Upper lobe of right lung (tissue), 1 donor: Measurements from ENCODE around the gene LGR6. TPM values are rescaled to one million over a fixed set of nuclear protein-coding genes. Genes with fewer than 3 reads are reported as not detected.
"Not testable (repeated sequence)": the region's sequence is repeated elsewhere in the genome, so short reads cannot be mapped to it uniquely, and the experiment has no call there.

Experiments
- ATAC-seq: fragments of 200-7000 bp; cut with Tn5 transposase; one replicate; pipeline ENCODE4 v1.9.1; 2020; ENCODE audit warnings: mild to moderate bottlenecking, moderate library complexity
- DNase-seq: peaks from one replicate; pipeline ENCODE4 v3.0.0-alpha.2; 2020
- H3K27ac ChIP-seq: fragments of 200-600 bp; one replicate; pipeline ENCODE4 v1.8.0; 2022
- H3K27me3 ChIP-seq: fragments of 200-600 bp; one replicate; pipeline ENCODE4 v1.8.0; 2022; ENCODE audit warnings: mild to moderate bottlenecking
- H3K36me3 ChIP-seq: fragments of 200-600 bp; one replicate; pipeline ENCODE4 v1.8.0; 2022
- H3K4me1 ChIP-seq: fragments of 200-600 bp; one replicate; pipeline ENCODE4 v1.8.0; 2022
- H3K4me3 ChIP-seq: fragments of 200-600 bp; one replicate; pipeline ENCODE4 v1.8.0; 2022; ENCODE audit warnings: mild to moderate bottlenecking
- H3K9me3 ChIP-seq: fragments of 200-600 bp; one replicate; pipeline ENCODE4 v1.8.0; 2022
- intact Hi-C: fragments of 100-400 bp; cut with DNase I; formaldehyde crosslinking; loops from one replicate; pipeline ENCODE4 v1.11.0; 2022
- total RNA-seq: library from RNA; stranded (reverse); fragmentation: NEBNext Ultra II Directional; extraction: Animal tissue kit (Norgen Biotek cat#: 25700); gene quantifications from one replicate; pipeline ENCODE4 v1.2.1, GENCODE V29; 2021
- TF ChIP-seq, protein P1 (sequence below): fragments of 200-600 bp; IDR thresholded peaks from one replicate; pipeline ENCODE4 v1.8.0; 2022; ENCODE audit warnings: antibody characterized with exemption
- donor health status: DM: no; HTN: yes; CAD: no; lungs with severe emphysema.

Gene LGR6
- total RNA-seq, 1 donor from 2014 or later = 1.8 TPM

DNA sequence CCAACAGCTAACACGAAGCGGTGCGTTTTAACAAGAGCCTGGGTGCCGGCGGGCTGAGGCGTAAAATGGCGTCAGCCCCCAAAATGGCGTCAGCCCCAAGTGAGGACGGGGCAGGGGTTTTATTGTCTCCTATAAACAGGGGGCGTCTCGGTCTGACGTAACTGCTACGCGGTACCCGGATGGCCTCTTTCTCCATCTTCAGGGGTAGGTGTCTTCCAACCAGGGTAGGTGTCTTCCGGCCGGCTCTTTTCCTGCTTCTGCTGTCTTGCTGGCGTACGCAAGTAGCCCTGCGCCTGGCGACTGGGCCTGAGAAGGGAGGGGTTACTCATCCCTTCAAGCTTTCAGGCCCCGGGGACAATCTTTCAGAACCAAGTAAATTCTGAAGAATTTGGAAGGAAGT, 45.3 kb downstream of the LGR6 start:
- TF ChIP-seq, protein P1, sequence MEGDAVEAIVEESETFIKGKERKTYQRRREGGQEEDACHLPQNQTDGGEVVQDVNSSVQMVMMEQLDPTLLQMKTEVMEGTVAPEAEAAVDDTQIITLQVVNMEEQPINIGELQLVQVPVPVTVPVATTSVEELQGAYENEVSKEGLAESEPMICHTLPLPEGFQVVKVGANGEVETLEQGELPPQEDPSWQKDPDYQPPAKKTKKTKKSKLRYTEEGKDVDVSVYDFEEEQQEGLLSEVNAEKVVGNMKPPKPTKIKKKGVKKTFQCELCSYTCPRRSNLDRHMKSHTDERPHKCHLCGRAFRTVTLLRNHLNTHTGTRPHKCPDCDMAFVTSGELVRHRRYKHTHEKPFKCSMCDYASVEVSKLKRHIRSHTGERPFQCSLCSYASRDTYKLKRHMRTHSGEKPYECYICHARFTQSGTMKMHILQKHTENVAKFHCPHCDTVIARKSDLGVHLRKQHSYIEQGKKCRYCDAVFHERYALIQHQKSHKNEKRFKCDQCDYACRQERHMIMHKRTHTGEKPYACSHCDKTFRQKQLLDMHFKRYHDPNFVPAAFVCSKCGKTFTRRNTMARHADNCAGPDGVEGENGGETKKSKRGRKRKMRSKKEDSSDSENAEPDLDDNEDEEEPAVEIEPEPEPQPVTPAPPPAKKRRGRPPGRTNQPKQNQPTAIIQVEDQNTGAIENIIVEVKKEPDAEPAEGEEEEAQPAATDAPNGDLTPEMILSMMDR = no peak
- ATAC-seq = no peak
- no peak for DNase-seq
- Histone ChIP-seq H3K9me3 (no peaks in the 10 kb centered on the region), H3K4me1 (no peaks in the 10 kb centered on the region), H3K27me3 (peaks cover 4% of the 10 kb centered on the region), H3K4me3 (no peak overlapping the region), H3K27ac (no peak overlapping the region), H3K36me3 (no peaks in the 10 kb centered on the region)
- intact Hi-C loops = no loop called here

DNA sequence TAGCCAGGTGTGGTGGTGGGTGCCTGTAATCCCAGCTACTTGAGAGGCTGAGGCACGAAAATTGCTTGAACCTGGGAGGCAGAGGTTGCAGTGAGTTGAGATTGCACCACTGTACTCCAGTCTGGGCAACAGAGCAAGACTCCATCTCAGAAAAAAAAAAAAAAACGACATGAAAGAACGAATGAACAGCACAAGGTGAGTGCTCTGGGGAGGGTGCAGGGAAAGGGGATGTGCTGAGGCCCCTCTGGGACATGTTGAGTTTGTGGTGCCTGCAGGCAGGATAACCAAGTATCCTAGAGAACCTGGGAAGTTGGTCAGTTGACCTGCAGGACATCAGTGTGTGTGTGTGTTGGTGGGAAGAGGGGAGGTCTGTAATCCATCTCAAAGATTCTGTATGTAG, 46.6 kb downstream of the LGR6 start:
- H3K27ac ChIP-seq, ATAC-seq, H3K9me3 ChIP-seq, H3K27me3 ChIP-seq, H3K4me3 ChIP-seq, intact Hi-C loops, DNase-seq, H3K4me1 ChIP-seq, H3K36me3 ChIP-seq: not testable (repeated sequence)

DNA sequence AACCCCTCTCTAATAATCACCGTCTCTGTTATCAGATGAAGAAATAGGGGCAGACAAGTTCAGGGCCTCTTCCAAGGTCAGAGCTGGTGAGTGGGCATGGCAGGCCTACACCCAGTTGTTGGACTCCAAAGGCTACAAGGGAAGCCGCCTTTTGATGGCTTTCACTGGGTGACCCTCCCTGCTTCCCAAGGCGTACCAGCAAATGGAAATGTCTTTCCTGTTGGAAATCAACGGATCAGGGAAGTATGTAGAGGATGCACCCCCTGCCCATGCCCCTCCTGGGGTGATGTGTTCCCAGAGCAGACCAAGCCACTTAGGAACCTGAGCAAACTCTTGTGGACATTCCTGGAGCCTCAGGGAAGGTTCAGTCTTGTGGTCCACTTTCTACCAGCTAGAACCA, 47.4 kb downstream of the LGR6 start:
- Histone ChIP-seq H3K27me3 (peaks cover 4% of the 10 kb centered on the region), H3K36me3 (no peaks in the 10 kb centered on the region), H3K27ac (no peak overlapping the region), H3K4me3 (no peak overlapping the region), H3K4me1 (no peaks in the 10 kb centered on the region), H3K9me3 (no peaks in the 10 kb centered on the region)
- ATAC-seq (no peak), DNase-seq (no peak)
- TF ChIP-seq, protein P1 = no peak
- intact Hi-C loops = no loop called here

DNA sequence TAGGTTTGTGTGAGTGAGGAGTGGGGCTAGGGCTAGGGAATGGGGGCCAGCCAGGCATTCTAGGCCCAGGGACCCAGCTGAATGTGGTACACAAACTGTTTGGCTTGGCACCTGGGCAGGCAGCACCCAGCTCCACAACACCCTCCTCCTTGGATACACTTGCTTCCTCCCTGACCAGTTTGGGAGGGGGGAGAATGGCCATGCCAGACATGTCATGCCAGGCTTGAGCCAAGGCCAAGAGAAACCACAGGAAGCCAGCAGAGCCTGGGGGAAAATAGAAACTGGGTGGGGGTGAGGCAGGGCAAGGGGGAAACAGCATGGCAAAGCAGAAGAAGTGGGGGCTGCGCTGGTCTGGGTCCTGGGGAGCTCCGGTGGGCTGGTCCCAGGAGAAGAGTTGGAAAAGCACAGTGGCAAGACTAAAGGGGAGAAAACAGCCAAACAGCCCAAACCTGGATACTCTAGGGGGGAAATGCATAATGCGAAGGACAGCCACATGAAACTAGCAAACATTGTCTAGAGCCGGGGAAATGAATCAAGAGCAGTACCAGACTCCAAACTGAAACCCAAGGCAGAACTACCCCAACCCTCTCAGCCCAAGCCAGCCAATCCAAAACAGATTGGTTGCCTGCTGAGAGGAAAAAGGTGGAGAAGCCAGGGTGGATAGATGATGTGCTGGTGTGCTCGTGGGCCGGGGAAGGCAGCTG, 47.9 kb downstream of the LGR6 start:
- TF ChIP-seq, protein P1 = no peak
- Histone ChIP-seq H3K4me1 (no peaks in the 10 kb centered on the region), H3K27ac (no peak overlapping the region), H3K9me3 (no peaks in the 10 kb centered on the region), H3K36me3 (no peaks in the 10 kb centered on the region), H3K4me3 (no peak overlapping the region), H3K27me3 (peaks cover 4% of the 10 kb centered on the region)
- intact Hi-C loops = no loop called here
- ATAC-seq (no peak), DNase-seq (no peak)

DNA sequence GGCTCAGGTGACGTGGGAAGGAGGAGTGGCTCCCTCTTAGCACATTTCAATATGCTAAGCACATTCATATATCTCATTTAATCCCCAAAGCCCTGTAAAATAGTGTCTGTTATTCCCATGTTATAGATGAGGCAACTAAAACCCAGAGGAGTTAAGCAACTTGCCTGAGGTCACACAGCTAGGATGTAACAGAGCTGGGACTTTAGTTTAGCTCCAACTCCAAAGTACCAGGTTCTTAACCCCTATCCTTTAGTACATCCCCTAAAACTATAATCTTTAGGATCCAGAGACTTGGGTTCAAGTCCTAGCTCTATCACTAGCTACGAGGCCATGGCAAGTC, 48.5 kb downstream of the LGR6 start:
- ATAC-seq = no peak
- intact Hi-C loops = no loop called here
- peaks cover 4% of the 10 kb centered on the region for H3K27me3 ChIP-seq
- no peaks in the 10 kb centered on the region for H3K36me3 ChIP-seq
- TF ChIP-seq, protein P1 = no peak
- no peaks in the 10 kb centered on the region for H3K4me1 ChIP-seq
- no peaks in the 10 kb centered on the region for H3K9me3 ChIP-seq
- H3K27ac ChIP-seq = no peak overlapping the region
- no peak overlapping the region for H3K4me3 ChIP-seq
- no peak for DNase-seq

DNA sequence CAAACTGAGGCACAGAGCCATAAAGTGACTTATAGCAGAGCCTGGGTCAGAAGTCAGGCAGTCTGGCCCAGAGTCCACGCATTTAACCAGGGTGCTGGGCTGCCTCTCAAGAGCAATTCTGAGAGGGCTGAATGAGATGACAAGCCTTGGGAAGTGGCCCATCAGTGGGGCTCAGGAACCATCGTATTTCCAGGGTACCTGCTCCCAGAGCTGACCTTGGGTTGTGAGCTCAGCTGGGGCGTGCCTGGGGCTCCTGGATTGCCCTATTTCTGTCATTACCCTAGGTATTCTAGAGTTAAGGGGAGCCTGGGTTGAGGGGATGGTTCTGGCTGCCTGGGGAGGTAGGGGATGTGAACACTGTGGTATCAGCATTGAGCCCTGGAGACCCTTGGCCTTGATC, 49.4 kb downstream of the LGR6 start:
- intact Hi-C loops = no loop called here
- H3K9me3 ChIP-seq = no peaks in the 10 kb centered on the region

More for the DNA sequence above, 49.4 kb downstream of the LGR6 start:
- Histone ChIP-seq H3K4me1 (no peaks in the 10 kb centered on the region), H3K4me3 (no peak overlapping the region), H3K36me3 (no peaks in the 10 kb centered on the region), H3K27me3 (no peaks in the 10 kb centered on the region), H3K27ac (no peak overlapping the region)
- TF ChIP-seq, protein P1 = no peak
- ATAC-seq = no peak
- no peak for DNase-seq
